ENCODE results near the gene CROCC2. TPM values are rescaled to one million over a fixed set of nuclear protein-coding genes. Genes with fewer than 3 reads are reported as not detected.

The CROCC2 gene
- total RNA-seq, 1 donor from 2014 or later, result not detected

- intact Hi-C loops (cut with micrococcal nuclease), result no loop called here
- Histone ChIP-seq H3K27ac (replicated peaks) (no peak overlapping the region), H3K9me3 (replicated peaks) (no peaks in the 10 kb centered on the region), H3K36me3 (no peaks in the 10 kb centered on the region), H3K4me3 (no peak overlapping the region), H3K4me1 (peaks cover 6% of the 10 kb centered on the region), H3K27me3 (ENCODE audit: low read depth) (peaks cover 27% of the 10 kb centered on the region)
- no peak for DNase-seq
- TF ChIP-seq, protein P1, sequence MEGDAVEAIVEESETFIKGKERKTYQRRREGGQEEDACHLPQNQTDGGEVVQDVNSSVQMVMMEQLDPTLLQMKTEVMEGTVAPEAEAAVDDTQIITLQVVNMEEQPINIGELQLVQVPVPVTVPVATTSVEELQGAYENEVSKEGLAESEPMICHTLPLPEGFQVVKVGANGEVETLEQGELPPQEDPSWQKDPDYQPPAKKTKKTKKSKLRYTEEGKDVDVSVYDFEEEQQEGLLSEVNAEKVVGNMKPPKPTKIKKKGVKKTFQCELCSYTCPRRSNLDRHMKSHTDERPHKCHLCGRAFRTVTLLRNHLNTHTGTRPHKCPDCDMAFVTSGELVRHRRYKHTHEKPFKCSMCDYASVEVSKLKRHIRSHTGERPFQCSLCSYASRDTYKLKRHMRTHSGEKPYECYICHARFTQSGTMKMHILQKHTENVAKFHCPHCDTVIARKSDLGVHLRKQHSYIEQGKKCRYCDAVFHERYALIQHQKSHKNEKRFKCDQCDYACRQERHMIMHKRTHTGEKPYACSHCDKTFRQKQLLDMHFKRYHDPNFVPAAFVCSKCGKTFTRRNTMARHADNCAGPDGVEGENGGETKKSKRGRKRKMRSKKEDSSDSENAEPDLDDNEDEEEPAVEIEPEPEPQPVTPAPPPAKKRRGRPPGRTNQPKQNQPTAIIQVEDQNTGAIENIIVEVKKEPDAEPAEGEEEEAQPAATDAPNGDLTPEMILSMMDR (IDR thresholded peaks at IDR 0.05; ENCODE audit: borderline replicate concordance), result no peak
Observed at GRCh38 chr2:240981280-240981679, 75.1 kb downstream of the CROCC2 start.

GRCh38 chr2:240981871-240982800, 76.0 kb downstream of the CROCC2 start:
- peaks cover 32% of the 10 kb centered on the region for H3K27me3 ChIP-seq (ENCODE audit: low read depth)
- H3K36me3 ChIP-seq, result no peaks in the 10 kb centered on the region
- H3K27ac ChIP-seq (replicated peaks), result no peak overlapping the region
- intact Hi-C loops (cut with micrococcal nuclease), result no loop called here
- TF ChIP-seq, protein P1 (IDR thresholded peaks at IDR 0.05; ENCODE audit: borderline replicate concordance), result no peak
- peaks cover 14% of the 10 kb centered on the region for H3K4me1 ChIP-seq
- H3K9me3 ChIP-seq (replicated peaks), result no peaks in the 10 kb centered on the region
- DNase-seq, result peak; percentile 5
- no peak overlapping the region for H3K4me3 ChIP-seq

GRCh38 chr2:240982821-240983281, 76.7 kb downstream of the CROCC2 start:
- TF ChIP-seq, protein P1 (IDR thresholded peaks at IDR 0.05; ENCODE audit: borderline replicate concordance), result no peak
- no peaks in the 10 kb centered on the region for H3K36me3 ChIP-seq
- peak; percentile 7 for DNase-seq
- intact Hi-C loops (cut with micrococcal nuclease), result no loop called here
- H3K9me3 ChIP-seq (replicated peaks), result no peaks in the 10 kb centered on the region
- H3K4me1 ChIP-seq, result peaks cover 21% of the 10 kb centered on the region
- H3K27me3 ChIP-seq (ENCODE audit: low read depth), result peaks cover 32% of the 10 kb centered on the region
- H3K4me3 ChIP-seq, result no peak overlapping the region
- H3K27ac ChIP-seq (replicated peaks), result no peak overlapping the region

GRCh38 chr2:240983361-240983995, 77.3 kb downstream of the CROCC2 start:
- peaks cover 27% of the 10 kb centered on the region for H3K4me1 ChIP-seq
- H3K36me3 ChIP-seq, result no peaks in the 10 kb centered on the region
- TF ChIP-seq, protein P1 (IDR thresholded peaks at IDR 0.05; ENCODE audit: borderline replicate concordance), result peak; percentile 68
- intact Hi-C loops (cut with micrococcal nuclease), result no loop called here
- peaks cover 6% of the 10 kb centered on the region for H3K9me3 ChIP-seq (replicated peaks)
- peak; percentile 25 for DNase-seq
- H3K27ac ChIP-seq (replicated peaks), result no peak overlapping the region
- no peak overlapping the region for H3K4me3 ChIP-seq
- peaks cover 32% of the 10 kb centered on the region for H3K27me3 ChIP-seq (ENCODE audit: low read depth)

DNA sequence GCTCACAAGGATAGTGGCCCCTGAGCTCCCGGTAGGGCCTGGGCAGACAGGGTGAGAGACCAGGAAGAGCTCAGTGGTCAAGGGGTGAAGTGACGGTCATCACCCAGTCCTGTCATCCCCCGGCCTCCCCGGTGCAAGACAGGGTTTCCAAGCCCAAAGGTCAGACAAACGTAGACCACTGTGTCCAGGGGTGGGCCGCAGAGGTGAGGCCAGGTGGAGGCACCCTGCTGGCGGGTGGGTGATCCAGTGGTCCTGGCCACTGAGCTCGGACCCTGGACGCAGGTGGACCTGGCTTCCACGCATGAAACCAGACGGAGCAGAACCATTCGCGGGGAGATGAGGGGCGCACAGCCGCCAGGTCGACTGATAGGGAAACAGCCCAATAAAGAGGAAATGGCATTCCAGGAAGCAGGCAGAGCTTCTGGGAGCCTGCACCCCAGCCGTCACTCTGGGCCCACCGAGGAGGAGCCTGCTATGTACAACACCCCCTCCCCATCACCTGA, 77.9 kb downstream of the CROCC2 start:
- Histone ChIP-seq H3K27ac (replicated peaks) (no peak overlapping the region), H3K27me3 (ENCODE audit: low read depth) (peaks cover 32% of the 10 kb centered on the region), H3K4me1 (peaks cover 29% of the 10 kb centered on the region), H3K4me3 (no peak overlapping the region), H3K9me3 (replicated peaks) (peaks cover 7% of the 10 kb centered on the region), H3K36me3 (no peaks in the 10 kb centered on the region)
- DNase-seq, result peak; percentile 10
- TF ChIP-seq, protein P1 (IDR thresholded peaks at IDR 0.05; ENCODE audit: borderline replicate concordance), result no peak
- intact Hi-C loops (cut with micrococcal nuclease), result no loop called here
